ENCODE data around the gene TACR1.

The TACR1 gene

GRCh38 chr2:75023666-75024455 is 175.5 kb downstream of the TACR1 start:
- Mint-ChIP-seq H3K27me3 (no peaks in the 10 kb centered on the region), H3K4me3 (no peak overlapping the region), H3K36me3 (ENCODE audit: low read depth) (no peaks in the 10 kb centered on the region)

GRCh38 chr2:75022516-75022915 is 176.8 kb downstream of the TACR1 start:
- Mint-ChIP-seq H3K36me3 (ENCODE audit: low read depth) (no peaks in the 10 kb centered on the region), H3K9me3 (no peaks in the 10 kb centered on the region), H3K27me3 (no peaks in the 10 kb centered on the region), H3K4me3 (no peak overlapping the region), H3K4me1 (ENCODE audit: low read depth) (no peaks in the 10 kb centered on the region), H3K27ac (no peak overlapping the region)
- DNase-seq = no peak

More at GRCh38 chr2:75023666-75024455, 175.5 kb downstream of the TACR1 start:
- Mint-ChIP-seq H3K4me1 (ENCODE audit: low read depth) (no peaks in the 10 kb centered on the region), H3K27ac (no peak overlapping the region), H3K9me3 (no peaks in the 10 kb centered on the region)
- no peak for DNase-seq

GRCh38 chr2:75021672-75022071 is 177.6 kb downstream of the TACR1 start:
- H3K9me3 Mint-ChIP-seq = no peaks in the 10 kb centered on the region
- H3K4me1 Mint-ChIP-seq (ENCODE audit: low read depth) = no peaks in the 10 kb centered on the region
- no peaks in the 10 kb centered on the region for H3K36me3 Mint-ChIP-seq (ENCODE audit: low read depth)
- DNase-seq = no peak
- H3K27me3 Mint-ChIP-seq = no peaks in the 10 kb centered on the region
- H3K27ac Mint-ChIP-seq = no peak overlapping the region
- H3K4me3 Mint-ChIP-seq = no peak overlapping the region

- Mint-ChIP-seq H3K9me3 (peaks cover 2% of the 10 kb centered on the region), H3K27ac (no peak overlapping the region), H3K36me3 (ENCODE audit: low read depth) (no peaks in the 10 kb centered on the region), H3K4me3 (no peak overlapping the region), H3K4me1 (ENCODE audit: low read depth) (no peaks in the 10 kb centered on the region), H3K27me3 (no peaks in the 10 kb centered on the region)
- no peak for DNase-seq
These were observed 178.8 kb downstream of the TACR1 start for GRCh38 chr2:75020476-75020875.

GRCh38 chr2:75019790-75020189 is 179.5 kb downstream of the TACR1 start:
- H3K27ac Mint-ChIP-seq = no peak overlapping the region
- no peaks in the 10 kb centered on the region for H3K36me3 Mint-ChIP-seq (ENCODE audit: low read depth)
- no peak for DNase-seq
- H3K4me1 Mint-ChIP-seq (ENCODE audit: low read depth) = no peaks in the 10 kb centered on the region
- no peaks in the 10 kb centered on the region for H3K27me3 Mint-ChIP-seq
- H3K9me3 Mint-ChIP-seq = peaks cover 2% of the 10 kb centered on the region
- H3K4me3 Mint-ChIP-seq = no peak overlapping the region

- Mint-ChIP-seq H3K27me3 (no peaks in the 10 kb centered on the region), H3K36me3 (ENCODE audit: low read depth) (no peaks in the 10 kb centered on the region), H3K9me3 (peaks cover 2% of the 10 kb centered on the region), H3K27ac (no peak overlapping the region), H3K4me1 (ENCODE audit: low read depth) (no peaks in the 10 kb centered on the region), H3K4me3 (no peak overlapping the region)
- DNase-seq = no peak
These were observed 181.2 kb downstream of the TACR1 start for GRCh38 chr2:75018162-75018561.

- no peak for DNase-seq
- Mint-ChIP-seq H3K9me3 (peaks cover 2% of the 10 kb centered on the region), H3K4me3 (no peak overlapping the region), H3K36me3 (ENCODE audit: low read depth) (peaks cover 3% of the 10 kb centered on the region), H3K4me1 (ENCODE audit: low read depth) (no peaks in the 10 kb centered on the region), H3K27me3 (no peaks in the 10 kb centered on the region), H3K27ac (no peak overlapping the region)
These were observed 187.2 kb downstream of the TACR1 start for GRCh38 chr2:75012080-75012479.

- H3K36me3 Mint-ChIP-seq (ENCODE audit: low read depth) = peaks cover 5% of the 10 kb centered on the region
- no peak overlapping the region for H3K4me3 Mint-ChIP-seq
- H3K9me3 Mint-ChIP-seq = no peaks in the 10 kb centered on the region
- H3K4me1 Mint-ChIP-seq (ENCODE audit: low read depth) = no peaks in the 10 kb centered on the region
- H3K27me3 Mint-ChIP-seq = no peaks in the 10 kb centered on the region
- no peak overlapping the region for H3K27ac Mint-ChIP-seq
- DNase-seq = no peak
These were observed 188.7 kb downstream of the TACR1 start for GRCh38 chr2:75010571-75010970.

- Mint-ChIP-seq H3K27me3 (no peaks in the 10 kb centered on the region), H3K4me3 (no peak overlapping the region), H3K36me3 (ENCODE audit: low read depth) (peaks cover 5% of the 10 kb centered on the region), H3K4me1 (ENCODE audit: low read depth) (no peaks in the 10 kb centered on the region), H3K27ac (no peak overlapping the region), H3K9me3 (no peaks in the 10 kb centered on the region)
- no peak for DNase-seq
These were observed 191.5 kb downstream of the TACR1 start for GRCh38 chr2:75007819-75008218.

GRCh38 chr2:75007061-75007460 is 192.3 kb downstream of the TACR1 start:
- H3K4me1 Mint-ChIP-seq (ENCODE audit: low read depth) = no peaks in the 10 kb centered on the region
- H3K9me3 Mint-ChIP-seq = no peaks in the 10 kb centered on the region
- no peak for DNase-seq
- no peak overlapping the region for H3K4me3 Mint-ChIP-seq
- H3K27ac Mint-ChIP-seq = no peak overlapping the region
- H3K36me3 Mint-ChIP-seq (ENCODE audit: low read depth) = peaks cover 5% of the 10 kb centered on the region
- H3K27me3 Mint-ChIP-seq = no peaks in the 10 kb centered on the region

GRCh38 chr2:75006041-75006440 is 193.3 kb downstream of the TACR1 start:
- H3K36me3 Mint-ChIP-seq (ENCODE audit: low read depth) = peaks cover 5% of the 10 kb centered on the region
- no peaks in the 10 kb centered on the region for H3K27me3 Mint-ChIP-seq
- no peak for DNase-seq
- no peaks in the 10 kb centered on the region for H3K4me1 Mint-ChIP-seq (ENCODE audit: low read depth)
- H3K9me3 Mint-ChIP-seq = no peaks in the 10 kb centered on the region
- H3K27ac Mint-ChIP-seq = no peak overlapping the region
- no peak overlapping the region for H3K4me3 Mint-ChIP-seq

- no peaks in the 10 kb centered on the region for H3K4me1 Mint-ChIP-seq (ENCODE audit: low read depth)
- H3K36me3 Mint-ChIP-seq (ENCODE audit: low read depth) = peaks cover 11% of the 10 kb centered on the region
- H3K27me3 Mint-ChIP-seq = no peaks in the 10 kb centered on the region
- DNase-seq = no peak
- H3K9me3 Mint-ChIP-seq = no peaks in the 10 kb centered on the region
- no peak overlapping the region for H3K4me3 Mint-ChIP-seq
- no peak overlapping the region for H3K27ac Mint-ChIP-seq
These were observed 195.5 kb downstream of the TACR1 start for GRCh38 chr2:75003773-75004172.

GRCh38 chr2:75003276-75003675 is 196.0 kb downstream of the TACR1 start:
- DNase-seq = no peak
- Mint-ChIP-seq H3K4me3 (no peak overlapping the region), H3K36me3 (ENCODE audit: low read depth) (peaks cover 15% of the 10 kb centered on the region), H3K9me3 (no peaks in the 10 kb centered on the region), H3K27ac (no peak overlapping the region), H3K4me1 (ENCODE audit: low read depth) (no peaks in the 10 kb centered on the region), H3K27me3 (no peaks in the 10 kb centered on the region)

- H3K9me3 Mint-ChIP-seq = no peaks in the 10 kb centered on the region
- no peak for DNase-seq
- no peaks in the 10 kb centered on the region for H3K4me1 Mint-ChIP-seq (ENCODE audit: low read depth)
- H3K27ac Mint-ChIP-seq = no peak overlapping the region
- no peaks in the 10 kb centered on the region for H3K27me3 Mint-ChIP-seq
- H3K36me3 Mint-ChIP-seq (ENCODE audit: low read depth) = peaks cover 19% of the 10 kb centered on the region
- H3K4me3 Mint-ChIP-seq = no peak overlapping the region
These were observed 197.3 kb downstream of the TACR1 start for GRCh38 chr2:75002007-75002406.

- H3K9me3 Mint-ChIP-seq = no peaks in the 10 kb centered on the region
- peaks cover 23% of the 10 kb centered on the region for H3K36me3 Mint-ChIP-seq (ENCODE audit: low read depth)
- DNase-seq = no peak
- no peaks in the 10 kb centered on the region for H3K4me1 Mint-ChIP-seq (ENCODE audit: low read depth)
- no peaks in the 10 kb centered on the region for H3K27me3 Mint-ChIP-seq
- no peak overlapping the region for H3K27ac Mint-ChIP-seq
- no peak overlapping the region for H3K4me3 Mint-ChIP-seq
These were observed 199.9 kb downstream of the TACR1 start for GRCh38 chr2:74999468-74999867.

All from activated T-cell treated with anti-CD3 and anti-CD28 coated beads, Interleukin-2, amount 50 U/mL, for 24 hours (primary cell).